Nephron progenitor cell (in vitro differentiated cells): ENCODE measurements around the gene TRIP10.

Experiments used
- DNase-seq: peaks from one replicate; pipeline ENCODE4 v3.0.0; 2021
- H3K27ac Mint-ChIP-seq: 2 replicates; pipeline ENCODE4 v1.8.0; 2021; ENCODE audit warnings: mild to moderate bottlenecking, moderate library complexity, mixed read lengths
- H3K27me3 Mint-ChIP-seq: 2 replicates; pipeline ENCODE4 v1.8.0; 2021; ENCODE audit warnings: mild to moderate bottlenecking, low read depth, mixed read lengths; ENCODE audit not compliant: poor library complexity
- H3K36me3 Mint-ChIP-seq: 2 replicates; pipeline ENCODE4 v1.8.0; 2021; ENCODE audit warnings: low read depth, mixed read lengths
- H3K4me1 Mint-ChIP-seq: 2 replicates; pipeline ENCODE4 v1.8.0; 2021; ENCODE audit warnings: mixed read lengths
- H3K4me3 Mint-ChIP-seq: 2 replicates; pipeline ENCODE4 v1.8.0; 2021; ENCODE audit warnings: mild to moderate bottlenecking, moderate library complexity, mixed read lengths
- H3K9me3 Mint-ChIP-seq: 2 replicates; pipeline ENCODE4 v1.8.0; 2021; ENCODE audit warnings: mild to moderate bottlenecking, moderate library complexity, mixed read lengths
- TF ChIP-seq, protein P1 (sequence below): fragments of 200-600 bp; sonication (generic); IDR thresholded peaks from 2 replicates; pipeline ENCODE4 v1.5.0; 2021; ENCODE audit warnings: antibody characterized with exemption

The TRIP10 gene

DNA sequence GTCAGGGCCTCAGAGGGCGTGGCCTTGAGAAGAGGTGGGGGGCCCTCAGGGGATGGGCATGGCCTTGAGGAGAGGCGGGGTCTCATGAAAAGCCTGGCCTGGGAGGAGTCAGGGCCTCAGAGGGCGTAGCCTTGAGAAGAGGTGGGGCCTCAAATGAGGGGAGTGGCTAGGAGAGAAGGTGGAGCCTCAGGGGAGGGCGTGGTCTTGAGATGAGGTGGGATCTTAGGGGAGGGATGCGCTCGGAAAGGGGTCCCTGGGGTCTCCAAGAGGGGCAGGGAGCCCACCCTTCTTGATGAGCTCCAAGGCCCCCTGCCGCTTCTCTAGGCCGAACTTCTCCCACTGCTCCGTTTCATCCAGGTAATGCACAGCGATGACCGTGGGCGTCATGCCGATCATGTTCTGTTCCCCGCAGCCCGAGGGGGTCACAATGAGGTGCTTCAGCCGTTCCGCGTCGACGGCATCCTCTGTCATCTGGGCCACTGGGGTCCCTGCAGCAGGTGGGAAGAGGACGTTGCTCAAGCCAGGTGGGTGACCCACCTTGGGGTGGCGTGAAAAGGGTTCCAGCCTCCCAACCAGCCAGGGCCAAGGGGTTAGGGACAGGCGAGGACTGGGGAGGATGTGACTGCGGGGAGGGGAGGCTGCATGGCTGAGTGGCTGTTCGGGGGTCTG, 45.2 kb upstream of the TRIP10 start:
- Mint-ChIP-seq H3K27ac (no peak overlapping the region), H3K4me1 (no peaks in the 10 kb centered on the region), H3K4me3 (no peak overlapping the region), H3K27me3 (peaks cover 14% of the 10 kb centered on the region), H3K9me3 (peaks cover 50% of the 10 kb centered on the region), H3K36me3 (no peaks in the 10 kb centered on the region)
- no peak for DNase-seq
- TF ChIP-seq, protein P1, sequence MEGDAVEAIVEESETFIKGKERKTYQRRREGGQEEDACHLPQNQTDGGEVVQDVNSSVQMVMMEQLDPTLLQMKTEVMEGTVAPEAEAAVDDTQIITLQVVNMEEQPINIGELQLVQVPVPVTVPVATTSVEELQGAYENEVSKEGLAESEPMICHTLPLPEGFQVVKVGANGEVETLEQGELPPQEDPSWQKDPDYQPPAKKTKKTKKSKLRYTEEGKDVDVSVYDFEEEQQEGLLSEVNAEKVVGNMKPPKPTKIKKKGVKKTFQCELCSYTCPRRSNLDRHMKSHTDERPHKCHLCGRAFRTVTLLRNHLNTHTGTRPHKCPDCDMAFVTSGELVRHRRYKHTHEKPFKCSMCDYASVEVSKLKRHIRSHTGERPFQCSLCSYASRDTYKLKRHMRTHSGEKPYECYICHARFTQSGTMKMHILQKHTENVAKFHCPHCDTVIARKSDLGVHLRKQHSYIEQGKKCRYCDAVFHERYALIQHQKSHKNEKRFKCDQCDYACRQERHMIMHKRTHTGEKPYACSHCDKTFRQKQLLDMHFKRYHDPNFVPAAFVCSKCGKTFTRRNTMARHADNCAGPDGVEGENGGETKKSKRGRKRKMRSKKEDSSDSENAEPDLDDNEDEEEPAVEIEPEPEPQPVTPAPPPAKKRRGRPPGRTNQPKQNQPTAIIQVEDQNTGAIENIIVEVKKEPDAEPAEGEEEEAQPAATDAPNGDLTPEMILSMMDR: no peak

DNA sequence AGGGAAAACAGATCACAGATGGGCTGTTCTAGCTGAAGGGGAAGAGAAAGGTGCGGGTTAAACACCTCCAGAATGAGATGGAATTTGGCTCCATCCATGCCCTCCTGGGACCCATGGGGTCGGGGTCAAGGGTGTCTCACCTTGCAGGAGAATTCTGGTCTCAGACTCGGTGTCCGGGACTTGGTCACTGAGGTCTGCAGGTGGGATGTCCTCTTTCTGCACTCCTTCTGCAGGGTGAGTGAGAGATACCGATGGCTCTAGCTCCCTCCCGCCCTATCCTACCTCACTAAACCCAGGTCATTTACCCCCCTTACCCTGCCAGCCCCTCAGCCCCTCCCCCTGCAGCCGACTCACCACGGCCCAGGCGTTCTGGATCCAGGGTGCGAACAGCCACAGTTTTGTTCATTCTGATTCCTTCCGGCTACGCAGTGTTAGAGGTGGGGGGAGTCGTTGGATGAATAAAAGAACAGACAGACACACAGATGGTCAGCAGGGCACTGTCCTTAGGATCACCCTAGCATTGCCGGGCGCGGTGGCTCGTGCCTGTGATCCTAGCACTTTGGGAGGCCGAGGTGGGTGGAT, 43.1 kb upstream of the TRIP10 start:
- TF ChIP-seq, protein P1: no peak
- H3K36me3 Mint-ChIP-seq: no peaks in the 10 kb centered on the region

DNA sequence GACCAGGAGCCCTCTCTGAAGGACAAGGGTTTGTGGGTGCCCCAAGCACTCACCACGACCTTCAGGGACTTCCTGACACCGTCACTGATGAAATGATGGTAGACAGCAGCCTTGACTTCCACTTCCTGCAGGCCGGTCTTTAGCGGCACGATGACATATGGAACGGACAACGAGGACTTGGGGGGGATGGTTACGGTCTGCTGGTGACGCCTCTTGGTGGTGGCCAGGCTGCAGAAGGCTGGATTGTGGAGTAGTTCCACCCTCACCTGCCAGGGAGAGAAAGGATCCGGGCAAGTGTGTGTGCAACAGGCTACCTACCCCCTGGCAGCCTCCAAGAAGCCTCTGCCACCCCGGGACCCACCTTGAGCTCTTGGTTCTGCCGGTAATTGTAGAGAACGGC, 42.2 kb upstream of the TRIP10 start:
- TF ChIP-seq, protein P1: no peak
- Mint-ChIP-seq H3K4me1 (no peaks in the 10 kb centered on the region), H3K36me3 (no peaks in the 10 kb centered on the region), H3K27me3 (peaks cover 17% of the 10 kb centered on the region), H3K27ac (no peak overlapping the region), H3K9me3 (peaks cover 38% of the 10 kb centered on the region), H3K4me3 (no peak overlapping the region)
- no peak for DNase-seq

More for the DNA sequence above, 43.1 kb upstream of the TRIP10 start:
- Mint-ChIP-seq H3K9me3 (peaks cover 43% of the 10 kb centered on the region), H3K27ac (no peak overlapping the region), H3K27me3 (peaks cover 13% of the 10 kb centered on the region), H3K4me1 (no peaks in the 10 kb centered on the region), H3K4me3 (no peak overlapping the region)
- no peak for DNase-seq

DNA sequence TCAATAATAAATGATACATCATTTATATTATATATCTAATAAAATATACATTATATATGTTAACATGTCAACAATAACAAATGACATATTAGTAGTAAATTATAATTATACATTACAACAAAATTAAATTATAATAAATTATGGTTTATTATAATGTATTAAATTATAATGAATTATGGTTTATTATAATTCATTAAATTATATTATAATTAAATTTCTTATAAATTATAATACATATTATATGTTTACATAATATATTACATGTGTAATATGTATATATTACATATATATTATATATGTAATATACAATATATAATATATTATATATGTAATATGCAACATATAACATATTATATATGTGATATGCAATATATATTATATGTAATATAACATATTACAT, 39.5 kb upstream of the TRIP10 start:
- DNase-seq: no peak
- H3K27me3 Mint-ChIP-seq: peaks cover 16% of the 10 kb centered on the region
- no peak overlapping the region for H3K4me3 Mint-ChIP-seq
- H3K9me3 Mint-ChIP-seq: peaks cover 29% of the 10 kb centered on the region
- TF ChIP-seq, protein P1: no peak
- no peaks in the 10 kb centered on the region for H3K4me1 Mint-ChIP-seq
- H3K36me3 Mint-ChIP-seq: no peaks in the 10 kb centered on the region
- H3K27ac Mint-ChIP-seq: no peak overlapping the region

DNA sequence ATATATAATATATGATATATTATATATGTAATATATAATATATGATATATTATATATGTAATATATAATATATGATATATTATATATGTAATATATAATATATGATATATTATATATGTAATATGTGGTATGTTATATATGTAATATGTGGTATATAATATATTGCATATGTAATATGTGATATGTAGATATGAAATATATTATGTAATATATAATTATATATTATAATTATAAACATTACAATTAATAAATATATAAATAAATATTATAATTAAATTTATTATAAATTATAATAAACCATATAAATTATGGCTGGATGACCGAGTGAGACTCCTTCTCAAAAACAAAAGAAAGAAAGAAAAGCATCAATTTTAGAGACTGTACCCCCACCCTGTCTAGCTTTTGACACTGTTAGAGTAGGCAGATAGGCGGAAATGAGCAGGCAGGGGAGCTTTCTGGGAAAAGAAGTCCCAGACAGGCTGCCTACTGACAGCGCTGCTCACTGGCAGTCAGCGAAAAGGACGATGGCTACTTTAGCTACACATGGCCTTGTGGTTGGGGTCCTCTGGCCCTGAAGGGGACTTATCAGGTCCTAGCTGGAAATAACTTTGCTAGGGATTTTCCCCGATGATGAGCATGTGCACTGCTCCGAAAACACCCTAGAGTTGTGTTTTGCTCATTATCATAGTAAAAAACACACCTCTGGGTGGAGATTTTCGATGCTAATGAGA, 38.7 kb upstream of the TRIP10 start:
- Mint-ChIP-seq H3K36me3 (no peaks in the 10 kb centered on the region), H3K9me3 (peaks cover 23% of the 10 kb centered on the region), H3K4me1 (no peaks in the 10 kb centered on the region), H3K4me3 (no peak overlapping the region), H3K27ac (no peak overlapping the region), H3K27me3 (peaks cover 15% of the 10 kb centered on the region)
- TF ChIP-seq, protein P1: no peak
- DNase-seq: no peak
